Muscle layer of duodenum (tissue), 2 donors: Measurements from ENCODE around the gene ECT2L.
A peak's percentile ranks its signal among the peaks of the same experiment; 100 is the strongest.

Source experiments
- H3K27ac ChIP-seq: one replicate; pipeline ENCODE4 v1.7.0; 2013; ENCODE audit warnings: mild to moderate bottlenecking, low read length
- H3K27me3 ChIP-seq: one replicate; pipeline ENCODE4 v1.7.0; 2013; ENCODE audit warnings: low read depth, mild to moderate bottlenecking, control low read depth, low read length
- H3K36me3 ChIP-seq, 2 donors: one replicate each; pipeline ENCODE4 v1.7.0; 2013; ENCODE audit warnings: low read length in 2 of 2, control low read depth in 1 of 2, mild to moderate bottlenecking in 1 of 2; ENCODE audit not compliant: insufficient read depth in 2 of 2, control insufficient read depth in 1 of 2
- H3K4me1 ChIP-seq, 2 donors: one replicate each; pipeline ENCODE4 v1.7.0; 2013; ENCODE audit warnings: low read length in 2 of 2, mild to moderate bottlenecking in 2 of 2, control low read depth in 1 of 2, moderate library complexity in 1 of 2; ENCODE audit not compliant: insufficient read depth in 2 of 2, control insufficient read depth in 1 of 2
- H3K4me3 ChIP-seq, 2 donors: one replicate each; pipeline ENCODE4 v1.7.0; 2013; ENCODE audit warnings: low read length in 2 of 2, low read depth in 1 of 2, mild to moderate bottlenecking in 1 of 2
- H3K9me3 ChIP-seq, 2 donors: one replicate each; pipeline ENCODE4 v1.7.0; 2013; ENCODE audit warnings: low read length in 2 of 2, control low read depth in 1 of 2, mild to moderate bottlenecking in 1 of 2; ENCODE audit not compliant: control insufficient read depth in 1 of 2
- donor health status: healthy.

ECT2L gene

DNA sequence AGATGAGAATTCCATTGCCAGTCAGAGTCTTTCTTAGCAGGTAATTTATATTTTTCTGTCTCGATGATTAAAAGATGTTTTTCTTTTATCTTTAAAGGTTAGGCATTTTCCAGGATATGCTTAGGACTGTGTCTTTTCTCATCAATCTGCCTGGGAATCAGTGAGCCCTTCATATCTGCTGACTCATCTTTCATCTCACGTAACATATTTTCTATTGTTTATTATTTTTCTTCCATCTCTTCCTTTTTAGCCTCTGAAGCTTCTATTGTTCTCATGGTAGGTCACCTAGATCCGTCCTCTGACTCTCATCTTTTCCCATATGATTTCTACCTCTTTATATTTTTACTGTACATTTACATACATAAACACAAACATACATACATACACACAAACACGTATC, 13.6 kb upstream of the ECT2L start:
- Histone ChIP-seq H3K27ac (no peak overlapping the region), H3K36me3 (peaks cover 18 to 46% of the 10 kb centered on the region in 2 donors), H3K9me3 (no peaks in the 10 kb centered on the region), H3K27me3 (no peaks in the 10 kb centered on the region), H3K4me1 (peaks cover 0 to 2% of the 10 kb centered on the region in 2 donors), H3K4me3 (no peak overlapping the region)

DNA sequence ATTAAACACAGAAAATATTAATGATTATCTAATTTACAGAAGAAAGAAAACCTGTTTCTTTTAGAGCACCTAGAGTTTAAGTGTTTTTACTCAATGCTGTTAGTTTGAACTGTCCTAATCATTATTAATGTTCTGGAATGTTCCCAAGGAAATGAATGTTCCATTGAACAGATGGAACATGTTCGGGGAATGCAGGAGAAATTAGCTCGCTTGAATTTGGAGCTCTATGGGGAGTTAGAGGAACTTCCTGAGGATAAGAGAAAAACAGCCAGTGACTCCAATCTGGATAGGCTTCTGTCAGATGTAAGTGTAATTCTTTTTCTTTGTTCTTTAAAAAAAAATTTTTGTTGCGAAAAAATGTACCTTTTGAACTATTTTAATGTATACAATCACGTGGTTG, 10.8 kb upstream of the ECT2L start:
- Histone ChIP-seq H3K9me3 (no peaks in the 10 kb centered on the region), H3K4me1 (peaks cover 0 to 2% of the 10 kb centered on the region in 2 donors), H3K27me3 (no peaks in the 10 kb centered on the region), H3K4me3 (no peak overlapping the region), H3K27ac (no peak overlapping the region), H3K36me3 (peaks cover 15 to 39% of the 10 kb centered on the region in 2 donors)

DNA sequence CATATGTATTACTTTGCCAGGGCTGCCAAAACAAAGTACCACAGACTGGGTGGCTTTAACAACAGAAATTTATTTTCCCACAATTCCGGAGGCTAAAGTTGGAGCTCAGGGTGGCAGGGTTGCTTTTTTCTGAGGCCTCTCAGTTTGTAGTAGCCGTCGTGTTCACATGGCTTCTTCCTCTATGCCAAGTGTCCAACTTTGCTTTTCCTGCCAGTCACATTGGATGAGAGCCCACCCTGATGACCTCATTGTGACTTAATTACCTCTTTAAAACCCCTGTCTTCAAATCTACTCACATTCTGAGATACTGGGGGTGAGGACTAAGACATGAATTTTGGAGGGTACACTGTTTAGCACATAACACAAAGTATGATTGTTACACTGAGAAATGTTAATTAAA, 9.9 kb upstream of the ECT2L start:
- Histone ChIP-seq H3K4me1 (peaks cover 0 to 2% of the 10 kb centered on the region in 2 donors), H3K4me3 (no peak overlapping the region), H3K9me3 (no peaks in the 10 kb centered on the region), H3K36me3 (peaks cover 20 to 38% of the 10 kb centered on the region in 2 donors), H3K27ac (no peak overlapping the region), H3K27me3 (no peaks in the 10 kb centered on the region)

- peaks cover 24 to 36% of the 10 kb centered on the region in 2 donors for H3K36me3 ChIP-seq
- H3K27me3 ChIP-seq = no peaks in the 10 kb centered on the region
Observed at GRCh38 chr6:138787138-138787537, 8.7 kb upstream of the ECT2L start.

DNA sequence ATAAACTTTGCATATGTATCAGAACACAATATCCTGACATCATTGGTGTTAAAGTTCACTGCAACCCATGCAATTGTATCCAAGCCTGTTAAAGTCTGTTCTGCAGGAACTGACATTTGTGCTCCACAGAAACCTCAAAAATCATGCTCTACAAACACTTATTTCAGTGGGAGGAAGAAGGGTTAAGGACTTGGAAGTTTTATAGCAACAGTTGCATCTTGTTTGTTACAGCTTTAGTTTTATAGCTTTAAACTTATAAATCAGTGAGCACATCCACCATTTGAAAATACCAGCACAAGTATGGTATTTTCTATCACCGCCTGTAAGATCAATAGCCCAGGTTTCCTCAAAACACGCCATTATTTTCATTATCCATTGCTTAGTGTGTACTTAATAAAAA, 884 bp downstream of the ECT2L start:
- Histone ChIP-seq H3K4me3 (peak overlapping the region; percentile 60 to 63), H3K27ac (no peak overlapping the region), H3K4me1 (no peaks in the 10 kb centered on the region), H3K27me3 (no peaks in the 10 kb centered on the region), H3K36me3 (peaks cover 2 to 8% of the 10 kb centered on the region in 2 donors), H3K9me3 (no peaks in the 10 kb centered on the region)

More at GRCh38 chr6:138787138-138787537, 8.7 kb upstream of the ECT2L start:
- no peaks in the 10 kb centered on the region for H3K9me3 ChIP-seq
- H3K27ac ChIP-seq = no peak overlapping the region
- H3K4me1 ChIP-seq = peaks cover 0 to 2% of the 10 kb centered on the region in 2 donors
- no peak overlapping the region for H3K4me3 ChIP-seq

DNA sequence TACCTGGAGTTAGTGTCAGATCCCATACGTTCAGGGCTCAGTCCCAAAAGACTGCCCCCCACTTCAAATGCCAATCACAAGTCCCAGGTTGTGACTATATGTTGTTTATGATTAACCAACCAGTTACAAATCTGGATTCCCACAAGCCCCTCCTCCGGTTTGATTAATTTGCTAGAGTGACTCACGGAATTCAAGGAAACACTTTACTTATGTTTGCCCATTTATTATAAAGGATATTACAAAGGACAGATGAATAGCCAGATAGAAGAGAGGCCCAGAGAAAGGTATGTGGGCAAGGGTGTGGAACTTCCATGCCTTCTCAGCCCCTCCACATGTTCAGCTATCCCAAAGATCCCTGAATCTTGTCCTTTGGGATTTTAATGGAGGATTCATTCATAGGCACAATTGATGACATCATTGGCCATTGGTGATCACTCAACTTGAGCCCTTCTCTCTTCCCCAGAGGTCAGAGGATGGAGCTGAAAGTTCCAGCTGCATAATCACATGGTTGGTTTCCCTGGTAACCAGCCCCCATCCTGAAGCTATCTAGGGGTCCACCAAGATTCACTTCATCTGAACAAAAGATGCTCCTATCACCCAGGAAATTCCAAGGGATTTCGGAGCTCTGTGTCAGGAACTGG, 2.0 kb downstream of the ECT2L start:
- Histone ChIP-seq H3K27me3 (no peaks in the 10 kb centered on the region), H3K4me3 (no peak overlapping the region), H3K4me1 (peaks cover 0 to under 1% of the 10 kb centered on the region in 2 donors), H3K27ac (no peak overlapping the region), H3K36me3 (peaks cover 0 to 2% of the 10 kb centered on the region in 2 donors), H3K9me3 (no peaks in the 10 kb centered on the region)

DNA sequence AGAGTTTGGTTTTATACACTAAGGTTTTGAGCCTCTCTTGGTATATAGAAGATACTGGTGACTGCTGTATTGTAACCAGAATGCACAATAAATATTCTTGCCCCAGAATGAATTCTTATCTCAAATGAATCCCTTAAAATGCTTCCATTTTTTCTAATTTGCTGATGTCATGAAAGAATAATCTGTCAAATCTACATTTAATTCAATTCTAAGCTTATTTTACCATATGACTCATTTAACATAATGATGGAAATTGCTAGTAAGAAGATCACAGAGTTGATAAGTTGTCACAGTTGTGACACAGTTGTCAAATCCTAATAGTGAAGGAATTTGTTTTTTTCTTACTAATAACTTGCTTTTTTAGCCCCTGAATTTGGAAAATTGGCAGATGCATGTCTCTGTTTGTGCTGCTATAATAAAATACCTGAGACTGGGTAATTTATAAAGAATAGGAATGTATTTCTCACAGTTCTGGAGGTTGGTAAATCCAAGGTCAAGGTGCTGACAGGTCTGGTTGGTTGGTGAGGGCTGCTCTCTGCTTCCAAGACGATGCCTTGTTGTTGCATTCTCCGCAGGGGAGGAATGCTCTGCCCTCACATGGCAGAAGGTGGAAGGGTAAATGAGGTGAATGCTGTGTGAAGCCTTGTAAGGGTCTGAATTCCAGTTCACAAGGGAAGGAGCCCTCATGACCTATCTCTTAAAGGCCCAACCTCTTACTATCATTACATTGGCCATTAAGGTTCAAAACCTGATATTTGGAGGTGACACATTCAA, 4.7 kb downstream of the ECT2L start:
- H3K9me3 ChIP-seq = no peaks in the 10 kb centered on the region

GRCh38 chr6:138803331-138803730, 7.4 kb downstream of the ECT2L start:
- Histone ChIP-seq H3K36me3 (no peaks in the 10 kb centered on the region), H3K4me1 (peaks cover 0 to 13% of the 10 kb centered on the region in 2 donors), H3K9me3 (no peaks in the 10 kb centered on the region), H3K27me3 (no peaks in the 10 kb centered on the region), H3K27ac (peak overlapping the region; percentile 64), H3K4me3 (no peak overlapping the region)

More for the DNA sequence above, 4.7 kb downstream of the ECT2L start:
- Histone ChIP-seq H3K36me3 (no peaks in the 10 kb centered on the region), H3K4me3 (no peak overlapping the region), H3K27me3 (no peaks in the 10 kb centered on the region), H3K4me1 (peaks cover 0 to 13% of the 10 kb centered on the region in 2 donors), H3K27ac (no peak overlapping the region)

DNA sequence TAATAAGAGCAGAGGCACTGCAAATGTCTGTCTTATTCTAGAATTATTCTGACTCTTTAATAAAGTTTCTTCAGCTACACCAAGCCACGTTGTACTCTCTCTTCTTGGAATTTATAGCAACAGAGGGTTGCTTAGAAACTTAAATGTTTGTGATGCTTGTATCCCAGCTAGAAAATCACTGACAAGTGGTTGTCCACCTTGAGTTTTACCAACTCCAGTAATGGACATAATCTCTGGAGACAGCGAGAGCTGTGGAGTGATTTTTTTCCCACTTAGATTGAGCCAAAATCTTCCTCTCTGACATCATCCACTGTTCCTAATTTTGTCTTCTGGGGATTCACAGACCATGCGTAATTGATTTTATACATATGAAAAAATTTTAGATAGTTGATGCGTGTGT, 8.0 kb downstream of the ECT2L start:
- Histone ChIP-seq H3K9me3 (no peaks in the 10 kb centered on the region), H3K4me3 (no peak overlapping the region), H3K27me3 (no peaks in the 10 kb centered on the region), H3K27ac (peak overlapping the region; percentile 64), H3K4me1 (peaks cover 0 to 13% of the 10 kb centered on the region in 2 donors), H3K36me3 (no peaks in the 10 kb centered on the region)

- no peaks in the 10 kb centered on the region for H3K27me3 ChIP-seq
- H3K36me3 ChIP-seq = no peaks in the 10 kb centered on the region
- H3K27ac ChIP-seq = no peak overlapping the region
- peaks cover 0 to 13% of the 10 kb centered on the region in 2 donors for H3K4me1 ChIP-seq
- H3K9me3 ChIP-seq = no peaks in the 10 kb centered on the region
- no peak overlapping the region for H3K4me3 ChIP-seq
Observed at GRCh38 chr6:138805016-138805765, 9.3 kb downstream of the ECT2L start.

GRCh38 chr6:138806889-138807288, 11.0 kb downstream of the ECT2L start:
- no peak overlapping the region for H3K4me3 ChIP-seq
- H3K9me3 ChIP-seq = no peaks in the 10 kb centered on the region
- H3K36me3 ChIP-seq = no peaks in the 10 kb centered on the region
- peaks cover 0 to 13% of the 10 kb centered on the region in 2 donors for H3K4me1 ChIP-seq
- H3K27ac ChIP-seq = no peak overlapping the region
- H3K27me3 ChIP-seq = no peaks in the 10 kb centered on the region
